ENCODE measurements around the gene GTF3C1. TPM values are rescaled to one million over a fixed set of nuclear protein-coding genes. Genes with fewer than 3 reads are reported as not detected.

Gene GTF3C1, protein sequence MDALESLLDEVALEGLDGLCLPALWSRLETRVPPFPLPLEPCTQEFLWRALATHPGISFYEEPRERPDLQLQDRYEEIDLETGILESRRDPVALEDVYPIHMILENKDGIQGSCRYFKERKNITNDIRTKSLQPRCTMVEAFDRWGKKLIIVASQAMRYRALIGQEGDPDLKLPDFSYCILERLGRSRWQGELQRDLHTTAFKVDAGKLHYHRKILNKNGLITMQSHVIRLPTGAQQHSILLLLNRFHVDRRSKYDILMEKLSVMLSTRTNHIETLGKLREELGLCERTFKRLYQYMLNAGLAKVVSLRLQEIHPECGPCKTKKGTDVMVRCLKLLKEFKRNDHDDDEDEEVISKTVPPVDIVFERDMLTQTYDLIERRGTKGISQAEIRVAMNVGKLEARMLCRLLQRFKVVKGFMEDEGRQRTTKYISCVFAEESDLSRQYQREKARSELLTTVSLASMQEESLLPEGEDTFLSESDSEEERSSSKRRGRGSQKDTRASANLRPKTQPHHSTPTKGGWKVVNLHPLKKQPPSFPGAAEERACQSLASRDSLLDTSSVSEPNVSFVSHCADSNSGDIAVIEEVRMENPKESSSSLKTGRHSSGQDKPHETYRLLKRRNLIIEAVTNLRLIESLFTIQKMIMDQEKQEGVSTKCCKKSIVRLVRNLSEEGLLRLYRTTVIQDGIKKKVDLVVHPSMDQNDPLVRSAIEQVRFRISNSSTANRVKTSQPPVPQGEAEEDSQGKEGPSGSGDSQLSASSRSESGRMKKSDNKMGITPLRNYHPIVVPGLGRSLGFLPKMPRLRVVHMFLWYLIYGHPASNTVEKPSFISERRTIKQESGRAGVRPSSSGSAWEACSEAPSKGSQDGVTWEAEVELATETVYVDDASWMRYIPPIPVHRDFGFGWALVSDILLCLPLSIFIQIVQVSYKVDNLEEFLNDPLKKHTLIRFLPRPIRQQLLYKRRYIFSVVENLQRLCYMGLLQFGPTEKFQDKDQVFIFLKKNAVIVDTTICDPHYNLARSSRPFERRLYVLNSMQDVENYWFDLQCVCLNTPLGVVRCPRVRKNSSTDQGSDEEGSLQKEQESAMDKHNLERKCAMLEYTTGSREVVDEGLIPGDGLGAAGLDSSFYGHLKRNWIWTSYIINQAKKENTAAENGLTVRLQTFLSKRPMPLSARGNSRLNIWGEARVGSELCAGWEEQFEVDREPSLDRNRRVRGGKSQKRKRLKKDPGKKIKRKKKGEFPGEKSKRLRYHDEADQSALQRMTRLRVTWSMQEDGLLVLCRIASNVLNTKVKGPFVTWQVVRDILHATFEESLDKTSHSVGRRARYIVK (N-terminal part only)
- polyA plus RNA-seq: 44.4 and 54.0 TPM in 2 replicates
- 112 and 117 TPM in 2 replicates for polyA minus RNA-seq

- peak within 1 kb of the TSS; percentile 86 for H3K27ac ChIP-seq (ENCODE audit: low read length)
- TF ChIP-seq MXI1 (conservative IDR thresholded peaks at IDR 0.05; ENCODE audit: poor library complexity, severe bottlenecking) (peak; percentile 85), EP300 (conservative IDR thresholded peaks at IDR 0.05; ENCODE audit: poor library complexity, severe bottlenecking) (peak; percentile 56), POLR2AphosphoS5 (IDR thresholded peaks at IDR 0.05) (peak; percentile 94), EZH2 (IDR thresholded peaks at IDR 0.05; ENCODE audit: borderline replicate concordance, insufficient read depth, low read length, poor library complexity, severe bottlenecking) (no peak), SMC3 (conservative IDR thresholded peaks at IDR 0.05; ENCODE audit: poor library complexity) (peak; percentile 43), TAF1 (IDR thresholded peaks at IDR 0.05; ENCODE audit: low read depth) (peak; percentile 81), RAD21 (conservative IDR thresholded peaks at IDR 0.05) (peak; percentile 37), REST (IDR thresholded peaks at IDR 0.05; ENCODE audit: borderline replicate concordance) (peak; percentile 71)
- TF ChIP-seq, protein P1, sequence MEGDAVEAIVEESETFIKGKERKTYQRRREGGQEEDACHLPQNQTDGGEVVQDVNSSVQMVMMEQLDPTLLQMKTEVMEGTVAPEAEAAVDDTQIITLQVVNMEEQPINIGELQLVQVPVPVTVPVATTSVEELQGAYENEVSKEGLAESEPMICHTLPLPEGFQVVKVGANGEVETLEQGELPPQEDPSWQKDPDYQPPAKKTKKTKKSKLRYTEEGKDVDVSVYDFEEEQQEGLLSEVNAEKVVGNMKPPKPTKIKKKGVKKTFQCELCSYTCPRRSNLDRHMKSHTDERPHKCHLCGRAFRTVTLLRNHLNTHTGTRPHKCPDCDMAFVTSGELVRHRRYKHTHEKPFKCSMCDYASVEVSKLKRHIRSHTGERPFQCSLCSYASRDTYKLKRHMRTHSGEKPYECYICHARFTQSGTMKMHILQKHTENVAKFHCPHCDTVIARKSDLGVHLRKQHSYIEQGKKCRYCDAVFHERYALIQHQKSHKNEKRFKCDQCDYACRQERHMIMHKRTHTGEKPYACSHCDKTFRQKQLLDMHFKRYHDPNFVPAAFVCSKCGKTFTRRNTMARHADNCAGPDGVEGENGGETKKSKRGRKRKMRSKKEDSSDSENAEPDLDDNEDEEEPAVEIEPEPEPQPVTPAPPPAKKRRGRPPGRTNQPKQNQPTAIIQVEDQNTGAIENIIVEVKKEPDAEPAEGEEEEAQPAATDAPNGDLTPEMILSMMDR (IDR thresholded peaks at IDR 0.05; ENCODE audit: poor library complexity, severe bottlenecking): no peak
- no peaks in the 10 kb centered on the region for H3K27me3 ChIP-seq (ENCODE audit: insufficient read depth, low read depth, low read length)
- H3K36me3 ChIP-seq (ENCODE audit: insufficient read depth, low read length): no peaks in the 10 kb centered on the region
- H3K4me3 ChIP-seq (ENCODE audit: low read length): peak within 1 kb of the TSS; percentile 92
- H3F3A ChIP-seq (ENCODE audit: insufficient read depth, low read length, poor library complexity, severe bottlenecking): no peaks in the 10 kb centered on the region
- H3K9me2 ChIP-seq (ENCODE audit: insufficient read depth, low read length): no peaks in the 10 kb centered on the region
- no peaks in the 10 kb centered on the region for H4K20me1 ChIP-seq (ENCODE audit: insufficient read depth)
- peaks cover 31% of the 10 kb centered on the region for H3K79me2 ChIP-seq (replicated peaks; ENCODE audit: insufficient read depth, low read length)
- H3K4me2 ChIP-seq (ENCODE audit: low read length): peak within 1 kb of the TSS; percentile 80
- H3K9ac ChIP-seq (ENCODE audit: low read length): peak within 1 kb of the TSS; percentile 95
- H2AFZ ChIP-seq (ENCODE audit: low read depth, low read length): peak within 1 kb of the TSS; percentile 97
- H3K9me3 ChIP-seq (ENCODE audit: low read length): no peaks in the 10 kb centered on the region
Observed at GRCh38 chr16:27549746-27550581, at the start of gene GTF3C1, which contains the start of gene KATNIP. Gene GTF3C1, minus strand, starts transcription at chr16:27549913. Its CDS starts 23 bp downstream, at chr16:27549890. Gene KATNIP, plus strand, starts transcription at chr16:27550144. Its CDS starts 27 bp downstream, at chr16:27550171.
